ENCODE results near the gene LCK.
"Not testable (repeated sequence)": the region's sequence is repeated elsewhere in the genome, so short reads cannot be mapped to it uniquely, and the experiment has no call there.

Gene LCK

GRCh38 chr1:32272557-32273390, 21.7 kb downstream of the LCK start:
- DNase-seq (ENCODE audit: low spot score): no peak
- TF ChIP-seq CTCF (IDR thresholded peaks at IDR 0.05; ENCODE audit: extremely low read depth, insufficient read depth, missing control alignments): no peak
- in situ Hi-C loops (cut with MboI; ENCODE audit: low pct_unique_long_range_greater_than_20kb, low sequenced_read_pairs, unreplicated experiment): no loop called here

GRCh38 chr1:32273391-32274208, 22.5 kb downstream of the LCK start:
- in situ Hi-C loops (cut with MboI; ENCODE audit: low pct_unique_long_range_greater_than_20kb, low sequenced_read_pairs, unreplicated experiment): no loop called here
- no peak for TF ChIP-seq CTCF (IDR thresholded peaks at IDR 0.05; ENCODE audit: extremely low read depth, insufficient read depth, missing control alignments)
- DNase-seq (ENCODE audit: low spot score): peak; percentile 37

GRCh38 chr1:32274646-32275340, 23.7 kb downstream of the LCK start:
- no peak for DNase-seq (ENCODE audit: low spot score)
- TF ChIP-seq CTCF (IDR thresholded peaks at IDR 0.05; ENCODE audit: extremely low read depth, insufficient read depth, missing control alignments): no peak
- in situ Hi-C loops (cut with MboI; ENCODE audit: low pct_unique_long_range_greater_than_20kb, low sequenced_read_pairs, unreplicated experiment): no loop called here

- no peak for DNase-seq (ENCODE audit: low spot score)
- TF ChIP-seq CTCF (IDR thresholded peaks at IDR 0.05; ENCODE audit: extremely low read depth, insufficient read depth, missing control alignments): no peak
- in situ Hi-C loops (cut with MboI; ENCODE audit: low pct_unique_long_range_greater_than_20kb, low sequenced_read_pairs, unreplicated experiment): no loop called here
Measured at GRCh38 chr1:32275424-32275823, 24.4 kb downstream of the LCK start.

GRCh38 chr1:32276032-32276782, 25.1 kb downstream of the LCK start:
- no peak for TF ChIP-seq CTCF (IDR thresholded peaks at IDR 0.05; ENCODE audit: extremely low read depth, insufficient read depth, missing control alignments)
- in situ Hi-C loops (cut with MboI; ENCODE audit: low pct_unique_long_range_greater_than_20kb, low sequenced_read_pairs, unreplicated experiment): no loop called here
- no peak for DNase-seq (ENCODE audit: low spot score)

- DNase-seq (ENCODE audit: low spot score); in situ Hi-C loops (cut with MboI; ENCODE audit: low pct_unique_long_range_greater_than_20kb, low sequenced_read_pairs, unreplicated experiment): not testable (repeated sequence)
Measured at GRCh38 chr1:32284777-32285176, 33.7 kb downstream of the LCK start.
